Testis (tissue), 2 donors: ENCODE results near the gene CFHR1.
"Not testable (repeated sequence)": the region's sequence is repeated elsewhere in the genome, so short reads cannot be mapped to it uniquely, and the experiment has no call there.

Experiments
- POLR2A ChIP-seq: fragments of 450-650 bp; IDR thresholded peaks from one replicate; pipeline ENCODE4 v1.6.1; 2017; ENCODE audit warnings: antibody characterized with exemption, mild to moderate bottlenecking, moderate library complexity
- TF ChIP-seq, protein P1 (sequence below), 3 experiments: fragments of 450-650 bp in 2 of 3; fragments of 200-600 bp in 1 of 3; sonication (generic) in 1 of 3; IDR thresholded peaks; one replicate each; pipeline ENCODE4 v1.5.1; 2016 to 2019; ENCODE audit warnings: antibody characterized with exemption in 3 of 3, mild to moderate bottlenecking in 2 of 3, moderate library complexity in 1 of 3

DNA sequence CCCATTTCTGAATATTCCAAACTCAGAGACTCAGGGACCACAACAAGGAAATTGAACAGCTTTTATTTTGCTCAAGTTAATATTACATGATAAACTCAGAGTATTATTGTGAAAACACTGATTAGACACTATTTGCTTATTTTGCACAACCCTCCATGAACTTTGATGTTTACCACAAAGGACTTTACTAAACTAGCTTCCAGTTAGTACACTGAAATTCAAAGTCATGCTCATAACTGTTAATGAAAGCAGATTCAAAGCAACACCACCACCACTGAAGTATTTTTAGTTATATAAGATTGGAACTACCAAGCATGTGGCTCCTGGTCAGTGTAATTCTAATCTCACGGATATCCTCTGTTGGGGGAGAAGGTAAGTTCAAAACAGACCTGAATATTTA, at the start of gene CFHR1:
- TF ChIP-seq POLR2A = not testable (repeated sequence)
- TF ChIP-seq, protein P1, sequence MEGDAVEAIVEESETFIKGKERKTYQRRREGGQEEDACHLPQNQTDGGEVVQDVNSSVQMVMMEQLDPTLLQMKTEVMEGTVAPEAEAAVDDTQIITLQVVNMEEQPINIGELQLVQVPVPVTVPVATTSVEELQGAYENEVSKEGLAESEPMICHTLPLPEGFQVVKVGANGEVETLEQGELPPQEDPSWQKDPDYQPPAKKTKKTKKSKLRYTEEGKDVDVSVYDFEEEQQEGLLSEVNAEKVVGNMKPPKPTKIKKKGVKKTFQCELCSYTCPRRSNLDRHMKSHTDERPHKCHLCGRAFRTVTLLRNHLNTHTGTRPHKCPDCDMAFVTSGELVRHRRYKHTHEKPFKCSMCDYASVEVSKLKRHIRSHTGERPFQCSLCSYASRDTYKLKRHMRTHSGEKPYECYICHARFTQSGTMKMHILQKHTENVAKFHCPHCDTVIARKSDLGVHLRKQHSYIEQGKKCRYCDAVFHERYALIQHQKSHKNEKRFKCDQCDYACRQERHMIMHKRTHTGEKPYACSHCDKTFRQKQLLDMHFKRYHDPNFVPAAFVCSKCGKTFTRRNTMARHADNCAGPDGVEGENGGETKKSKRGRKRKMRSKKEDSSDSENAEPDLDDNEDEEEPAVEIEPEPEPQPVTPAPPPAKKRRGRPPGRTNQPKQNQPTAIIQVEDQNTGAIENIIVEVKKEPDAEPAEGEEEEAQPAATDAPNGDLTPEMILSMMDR (IDR thresholded peaks at IDR 0.05) = not testable (repeated sequence)
